Calu3 (cell line): Measurements from ENCODE around the gene TNIK. TPM values are rescaled to one million over a fixed set of nuclear protein-coding genes. Genes with fewer than 3 reads are reported as not detected.

ENCODE experiments used
- BruUV-seq: library from RNA; stranded (reverse); fragments of 400-500 nt; replicated peaks from 2 replicates; lab custom pipeline; 2021; lab: Mats Ljungman, UMichigan
- CTCF ChIA-PET: fragments of 300-600 bp; sonication (Branson Sonifier 250); formaldehyde crosslinking; loops from one replicate; lab custom pipeline; 2022; ENCODE audit warnings: antibody characterized with exemption; lab: Charles Lee
- DNase-seq: peaks from one replicate; pipeline ENCODE4 v3.0.0; 2022
- H3K27ac Mint-ChIP-seq: one replicate; pipeline ENCODE4 v1.8.0; 2022; ENCODE audit warnings: mixed read lengths; ENCODE audit not compliant: unreplicated experiment
- H3K27me3 Mint-ChIP-seq: one replicate; pipeline ENCODE4 v1.8.0; 2022; ENCODE audit warnings: mixed read lengths; ENCODE audit not compliant: unreplicated experiment
- H3K36me3 Mint-ChIP-seq: one replicate; pipeline ENCODE4 v1.8.0; 2022; ENCODE audit warnings: mild to moderate bottlenecking, moderate library complexity, mixed read lengths; ENCODE audit not compliant: insufficient read depth, unreplicated experiment
- H3K4me1 Mint-ChIP-seq: one replicate; pipeline ENCODE4 v1.8.0; 2022; ENCODE audit warnings: mild to moderate bottlenecking, low read depth, mixed read lengths; ENCODE audit not compliant: unreplicated experiment
- H3K4me3 Mint-ChIP-seq: one replicate; pipeline ENCODE4 v1.8.0; 2022; ENCODE audit warnings: mild to moderate bottlenecking, low read depth, moderate library complexity, mixed read lengths; ENCODE audit not compliant: unreplicated experiment
- H3K9me3 Mint-ChIP-seq: one replicate; pipeline ENCODE4 v1.8.0; 2022; ENCODE audit warnings: low read depth, mixed read lengths; ENCODE audit not compliant: unreplicated experiment
- CTCF ChIP-seq: fragments of 200-600 bp; IDR thresholded peaks from one replicate; pipeline ENCODE4 v1.8.0; 2022; ENCODE audit warnings: antibody characterized with exemption; ENCODE audit not compliant: unreplicated experiment
- intact Hi-C: fragments of 100-400 bp; cut with micrococcal nuclease; formaldehyde crosslinking; loops from one replicate; pipeline ENCODE4 v1.10.0; 2022; ENCODE audit not compliant: unreplicated experiment
- total RNA-seq: library from RNA; stranded (reverse); gene quantifications from 2 replicates; pipeline ENCODE4 v1.2.3, GENCODE V29; 2022

The TNIK gene
- total RNA-seq, 1 experiment from 2014 or later, result 19.7 TPM

GRCh38 chr3:171335559-171335958 lies 124.6 kb downstream of the TNIK start:
- Mint-ChIP-seq H3K9me3 (no peaks in the 10 kb centered on the region), H3K36me3 (no peaks in the 10 kb centered on the region), H3K4me1 (peaks cover 50% of the 10 kb centered on the region), H3K27me3 (no peaks in the 10 kb centered on the region), H3K27ac (peak overlapping the region; percentile 33), H3K4me3 (no peak overlapping the region)
- no peak for DNase-seq
- CTCF ChIA-PET, result interaction anchor here (0.6 to 1.8 kb wide), 4 partner anchors 12 to 57 kb away, joined by 3 to 7 read pairs (median 4); no protein-coding TSS in a partner anchor
- TF ChIP-seq CTCF, result no peak
- intact Hi-C loops, result loop anchor here (10.0 kb wide), 1 partner anchor 381 kb away; no protein-coding TSS in a partner anchor
- no TSS peak for BruUV-seq

DNA sequence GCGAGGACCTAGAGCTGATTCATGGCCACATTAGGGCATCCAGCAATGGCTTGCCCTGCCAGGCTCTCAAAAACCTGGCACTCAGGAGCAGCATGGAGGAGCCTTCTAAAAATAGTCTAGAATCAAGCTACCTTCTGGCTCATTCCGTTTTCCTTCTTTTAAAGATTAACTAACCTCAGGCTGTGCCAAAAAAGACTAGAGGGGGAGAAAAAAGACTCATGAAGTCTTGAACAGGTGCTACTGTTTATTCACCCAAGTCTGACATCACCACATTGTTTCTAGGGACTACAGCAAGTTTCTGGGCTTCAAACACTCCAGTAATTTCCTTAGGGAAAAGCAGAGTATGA lies 125.8 kb downstream of the TNIK start:
- no peak for TF ChIP-seq CTCF
- peaks cover 44% of the 10 kb centered on the region for H3K4me1 Mint-ChIP-seq

GRCh38 chr3:171333784-171334464 lies 126.3 kb downstream of the TNIK start:
- H3K36me3 Mint-ChIP-seq, result no peaks in the 10 kb centered on the region
- no TSS peak for BruUV-seq
- peak overlapping the region; percentile 55 for H3K27ac Mint-ChIP-seq
- no peaks in the 10 kb centered on the region for H3K9me3 Mint-ChIP-seq
- no peak for DNase-seq
- TF ChIP-seq CTCF, result no peak
- peaks cover 45% of the 10 kb centered on the region for H3K4me1 Mint-ChIP-seq
- intact Hi-C loops, result loop anchor here (10.0 kb wide), 1 partner anchor 379 kb away; no protein-coding TSS in a partner anchor
- CTCF ChIA-PET, result interaction anchor here (1.0 to 1.8 kb wide), 5 partner anchors 10 to 127 kb away, joined by 3 to 7 read pairs (median 4); no protein-coding TSS in a partner anchor
- peak overlapping the region; percentile 10 for H3K4me3 Mint-ChIP-seq
- H3K27me3 Mint-ChIP-seq, result no peaks in the 10 kb centered on the region

More for the DNA sequence above, 125.8 kb downstream of the TNIK start:
- CTCF ChIA-PET, result interaction anchor here (1.0 to 1.8 kb wide), 5 partner anchors 11 to 127 kb away, joined by 3 to 7 read pairs (median 4); no protein-coding TSS in a partner anchor
- Mint-ChIP-seq H3K36me3 (no peaks in the 10 kb centered on the region), H3K9me3 (no peaks in the 10 kb centered on the region), H3K27ac (peak overlapping the region; percentile 55), H3K4me3 (peak overlapping the region; percentile 10), H3K27me3 (no peaks in the 10 kb centered on the region)
- DNase-seq, result peak; percentile 57
- no TSS peak for BruUV-seq
- intact Hi-C loops, result loop anchor here (10.0 kb wide), 1 partner anchor 380 kb away; no protein-coding TSS in a partner anchor

GRCh38 chr3:171330938-171331337 lies 129.3 kb downstream of the TNIK start:
- no peak for TF ChIP-seq CTCF
- intact Hi-C loops, result loop anchor here (10.0 kb wide), 1 partner anchor 376 kb away; no protein-coding TSS in a partner anchor
- H3K36me3 Mint-ChIP-seq, result no peaks in the 10 kb centered on the region
- no peak overlapping the region for H3K27ac Mint-ChIP-seq
- no peaks in the 10 kb centered on the region for H3K9me3 Mint-ChIP-seq
- no peak for DNase-seq
- H3K4me3 Mint-ChIP-seq, result no peak overlapping the region
- no peaks in the 10 kb centered on the region for H3K27me3 Mint-ChIP-seq
- no TSS peak for BruUV-seq
- peaks cover 39% of the 10 kb centered on the region for H3K4me1 Mint-ChIP-seq
- CTCF ChIA-PET, result interaction anchor here (0.6 kb wide), 1 partner anchor 10 kb away, joined by 3 read pairs; no protein-coding TSS in a partner anchor
